BJ (cell line): ENCODE results near the gene MIA2. TPM values are rescaled to one million over a fixed set of nuclear protein-coding genes. Genes with fewer than 3 reads are reported as not detected.
"Not testable (repeated sequence)": the region's sequence is repeated elsewhere in the genome, so short reads cannot be mapped to it uniquely, and the experiment has no call there.

Experiments
- CTCF ChIA-PET: fragments of 350-600 bp; formaldehyde crosslinking; extraction: SDS; loops from one replicate; lab custom pipeline; 2021; ENCODE audit warnings: antibody characterized with exemption, inconsistent platforms; lab: Yijun Ruan, JAX
- POLR2A ChIA-PET: fragments of 300-600 bp; sonication (Branson Sonifier 250); formaldehyde crosslinking; extraction: SDS; loops from one replicate; lab custom pipeline; 2021; ENCODE audit warnings: antibody characterized with exemption; lab: Charles Lee
- DNase-seq: peaks from one replicate; pipeline ENCODE4 v3.0.0-alpha.2; 2011; ENCODE audit warnings: low read depth
- H3K27me3 ChIP-seq: 2 replicates; pipeline ENCODE4 v1.6.0; 2011; ENCODE audit warnings: low read length; ENCODE audit not compliant: control insufficient read depth, insufficient read depth
- H3K36me3 ChIP-seq: 2 replicates; pipeline ENCODE4 v1.5.1; 2011; ENCODE audit warnings: low read length; ENCODE audit not compliant: control insufficient read depth, insufficient read depth
- H3K4me3 ChIP-seq: 2 replicates; pipeline ENCODE4 v1.5.1; 2011; ENCODE audit warnings: low read depth, mild to moderate bottlenecking, control low read depth, low read length
- CTCF ChIP-seq: IDR thresholded peaks from 2 replicates; pipeline ENCODE4 v1.5.1; 2011; ENCODE audit warnings: low read depth, mild to moderate bottlenecking, control low read depth, inconsistent platforms, low read length, moderate library complexity; ENCODE audit not compliant: insufficient read depth
- polyA plus RNA-seq: library from polyadenylated mRNA; depleted of rRNA; stranded (reverse); fragments of >200 nt; gene quantifications from 2 replicates; pipeline ENCODE4 v1.2.3, GENCODE V29; 2011

MIA2 gene
- polyA plus RNA-seq, 1 experiment: 11.4 TPM

- DNase-seq: no peak
- no peak overlapping the region for H3K4me3 ChIP-seq
- no peaks in the 10 kb centered on the region for H3K27me3 ChIP-seq
- ChIA-PET POLR2A (no interaction called here), CTCF (interaction anchor here (1.2 kb wide), 1 partner anchor 19 kb away, joined by 4 read pairs; no protein-coding TSS in a partner anchor)
- no peaks in the 10 kb centered on the region for H3K36me3 ChIP-seq
- TF ChIP-seq CTCF: no peak
These were observed 29.8 kb upstream of the MIA2 start for GRCh38 chr14:39203659-39204606.

GRCh38 chr14:39207430-39207829 lies 26.3 kb upstream of the MIA2 start:
- H3K36me3 ChIP-seq, CTCF ChIA-PET, H3K27me3 ChIP-seq, H3K4me3 ChIP-seq, DNase-seq: not testable (repeated sequence)
- POLR2A ChIA-PET: interaction anchor here (0.6 kb wide), 1 partner anchor 1613 kb away, joined by 3 read pairs; the partner anchor contains the start of gene FOXA1

DNA sequence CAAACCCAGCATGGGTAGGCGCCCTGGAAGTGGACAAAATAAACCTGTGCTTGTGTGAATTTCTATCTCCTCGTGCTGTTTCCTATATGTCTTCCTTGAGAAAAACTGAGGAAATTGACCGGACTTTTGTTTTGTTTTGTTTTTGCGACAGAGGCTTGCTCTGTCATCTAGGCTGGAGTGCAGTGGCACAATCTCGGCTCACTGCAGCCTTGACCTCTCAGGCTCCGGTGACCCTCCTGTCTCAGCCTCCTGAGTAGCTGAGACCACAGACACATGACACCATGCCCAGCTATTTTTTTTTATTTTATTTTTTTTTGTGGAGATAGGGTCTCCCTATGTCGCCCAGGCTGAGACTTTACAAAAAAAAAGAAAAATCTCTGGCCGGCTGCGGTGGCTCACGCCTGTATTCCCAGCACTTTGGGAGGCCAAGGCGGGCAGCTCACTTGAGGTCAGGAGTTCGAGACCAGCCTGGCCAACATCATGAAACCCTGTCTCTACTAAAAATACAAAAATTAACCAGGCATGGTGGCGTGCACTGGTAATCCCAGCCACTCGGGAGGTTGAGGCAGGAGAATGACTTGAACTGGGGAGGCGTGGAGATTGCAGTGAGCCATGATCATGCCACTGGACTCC lies 22.5 kb upstream of the MIA2 start:
- Histone ChIP-seq H3K36me3 (no peaks in the 10 kb centered on the region), H3K4me3 (no peak overlapping the region), H3K27me3 (no peaks in the 10 kb centered on the region)
- CTCF ChIA-PET: no interaction called here
- no peak for DNase-seq
- POLR2A ChIA-PET: no interaction called here
- TF ChIP-seq CTCF: no peak

- no peak for TF ChIP-seq CTCF
- Histone ChIP-seq H3K27me3 (no peaks in the 10 kb centered on the region), H3K4me3 (no peak overlapping the region), H3K36me3 (no peaks in the 10 kb centered on the region)
- ChIA-PET CTCF (interaction anchor here (0.6 to 1.0 kb wide), 2 partner anchors 15 to 20 kb away, joined by 3 read pairs; no protein-coding TSS in a partner anchor), POLR2A (no interaction called here)
- no peak for DNase-seq
These were observed 21.7 kb upstream of the MIA2 start for GRCh38 chr14:39212034-39212433.

DNA sequence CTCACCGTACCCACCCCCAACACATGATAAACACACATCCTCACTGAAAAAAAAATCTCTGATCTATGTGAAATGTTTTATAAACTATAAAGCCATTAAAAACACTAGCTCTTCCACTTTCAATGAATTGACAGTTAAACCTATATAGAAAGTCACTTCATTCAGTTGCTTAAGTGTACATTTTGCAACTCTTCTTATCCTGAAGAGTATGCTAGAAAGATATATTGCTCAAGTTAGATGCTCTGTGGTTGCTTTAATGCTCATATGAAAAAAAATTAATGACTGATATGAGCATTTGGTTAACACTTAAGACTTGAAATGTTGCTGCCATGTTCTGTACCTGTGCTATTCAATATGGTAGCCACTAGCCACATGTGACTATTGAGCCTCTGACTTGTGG lies 21.0 kb upstream of the MIA2 start:
- CTCF ChIA-PET: interaction anchor here (0.6 to 1.0 kb wide), 2 partner anchors 16 to 19 kb away, joined by 3 read pairs; no protein-coding TSS in a partner anchor
- no peaks in the 10 kb centered on the region for H3K27me3 ChIP-seq
- no peaks in the 10 kb centered on the region for H3K36me3 ChIP-seq
- POLR2A ChIA-PET: no interaction called here
- TF ChIP-seq CTCF: no peak
- no peak overlapping the region for H3K4me3 ChIP-seq
- DNase-seq: no peak
